PFSK-1 (cell line): ENCODE measurements around the gene JDP2.

Experiments used
- FOXP2 ChIP-seq: optimal IDR thresholded peaks from 2 replicates; pipeline ENCODE3; 2011; ENCODE audit warnings: borderline replicate concordance, control low read depth, inconsistent platforms; ENCODE audit not compliant: insufficient read depth; ENCODE audit errors: extremely low read length, extremely low read depth
- POLR2AphosphoS5 ChIP-seq: IDR thresholded peaks from 2 replicates; pipeline ENCODE4 v1.6.1; 2012; ENCODE audit warnings: low read depth, mild to moderate bottlenecking, control low read depth, low read length, moderate library complexity
- SIN3A ChIP-seq: IDR thresholded peaks from 2 replicates; pipeline ENCODE4 v1.6.1; 2012; ENCODE audit warnings: mild to moderate bottlenecking, low read length, moderate library complexity, borderline replicate concordance; ENCODE audit not compliant: insufficient read depth
- TAF1 ChIP-seq: IDR thresholded peaks from 2 replicates; pipeline ENCODE4 v1.6.1; 2012; ENCODE audit warnings: low read length, control low read depth, borderline replicate concordance; ENCODE audit not compliant: insufficient read depth
- TF ChIP-seq, protein P1 (sequence below), 2 experiments: IDR thresholded peaks; 2 replicates each; pipeline versions ENCODE4 v1.6.1 to v1.8.0; 2011 to 2012; ENCODE audit warnings: low read depth in 2 of 2, low read length in 2 of 2, control low read depth in 1 of 2, inconsistent platforms in 1 of 2, mild to moderate bottlenecking in 1 of 2, moderate library complexity in 1 of 2; ENCODE audit not compliant: insufficient read depth in 1 of 2

Gene JDP2

GRCh38 chr14:75469606-75470237 is 41.9 kb downstream of the JDP2 start:
- TF ChIP-seq TAF1 (no peak), POLR2AphosphoS5 (no peak), FOXP2 (no peak), SIN3A (no peak)
- TF ChIP-seq, protein P1, sequence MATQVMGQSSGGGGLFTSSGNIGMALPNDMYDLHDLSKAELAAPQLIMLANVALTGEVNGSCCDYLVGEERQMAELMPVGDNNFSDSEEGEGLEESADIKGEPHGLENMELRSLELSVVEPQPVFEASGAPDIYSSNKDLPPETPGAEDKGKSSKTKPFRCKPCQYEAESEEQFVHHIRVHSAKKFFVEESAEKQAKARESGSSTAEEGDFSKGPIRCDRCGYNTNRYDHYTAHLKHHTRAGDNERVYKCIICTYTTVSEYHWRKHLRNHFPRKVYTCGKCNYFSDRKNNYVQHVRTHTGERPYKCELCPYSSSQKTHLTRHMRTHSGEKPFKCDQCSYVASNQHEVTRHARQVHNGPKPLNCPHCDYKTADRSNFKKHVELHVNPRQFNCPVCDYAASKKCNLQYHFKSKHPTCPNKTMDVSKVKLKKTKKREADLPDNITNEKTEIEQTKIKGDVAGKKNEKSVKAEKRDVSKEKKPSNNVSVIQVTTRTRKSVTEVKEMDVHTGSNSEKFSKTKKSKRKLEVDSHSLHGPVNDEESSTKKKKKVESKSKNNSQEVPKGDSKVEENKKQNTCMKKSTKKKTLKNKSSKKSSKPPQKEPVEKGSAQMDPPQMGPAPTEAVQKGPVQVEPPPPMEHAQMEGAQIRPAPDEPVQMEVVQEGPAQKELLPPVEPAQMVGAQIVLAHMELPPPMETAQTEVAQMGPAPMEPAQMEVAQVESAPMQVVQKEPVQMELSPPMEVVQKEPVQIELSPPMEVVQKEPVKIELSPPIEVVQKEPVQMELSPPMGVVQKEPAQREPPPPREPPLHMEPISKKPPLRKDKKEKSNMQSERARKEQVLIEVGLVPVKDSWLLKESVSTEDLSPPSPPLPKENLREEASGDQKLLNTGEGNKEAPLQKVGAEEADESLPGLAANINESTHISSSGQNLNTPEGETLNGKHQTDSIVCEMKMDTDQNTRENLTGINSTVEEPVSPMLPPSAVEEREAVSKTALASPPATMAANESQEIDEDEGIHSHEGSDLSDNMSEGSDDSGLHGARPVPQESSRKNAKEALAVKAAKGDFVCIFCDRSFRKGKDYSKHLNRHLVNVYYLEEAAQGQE (IDR thresholded peaks at IDR 0.05; ENCODE audit: insufficient read depth in 1 of 2, low read depth in 2 of 2, low read length in 2 of 2), result no peak

- no peak for TF ChIP-seq POLR2AphosphoS5
- TF ChIP-seq SIN3A, result no peak
- no peak for TF ChIP-seq TAF1
- TF ChIP-seq, protein P1 (IDR thresholded peaks at IDR 0.05; ENCODE audit: insufficient read depth in 1 of 2, low read depth in 2 of 2, low read length in 2 of 2), result no peak
- TF ChIP-seq FOXP2, result no peak
Observed at GRCh38 chr14:75470238-75470797, 42.5 kb downstream of the JDP2 start.

GRCh38 chr14:75471059-75471458 is 43.2 kb downstream of the JDP2 start:
- TF ChIP-seq POLR2AphosphoS5 (no peak), SIN3A (no peak), TAF1 (no peak), FOXP2 (no peak)
- TF ChIP-seq, protein P1 (IDR thresholded peaks at IDR 0.05; ENCODE audit: insufficient read depth in 1 of 2, low read depth in 2 of 2, low read length in 2 of 2), result no peak

DNA sequence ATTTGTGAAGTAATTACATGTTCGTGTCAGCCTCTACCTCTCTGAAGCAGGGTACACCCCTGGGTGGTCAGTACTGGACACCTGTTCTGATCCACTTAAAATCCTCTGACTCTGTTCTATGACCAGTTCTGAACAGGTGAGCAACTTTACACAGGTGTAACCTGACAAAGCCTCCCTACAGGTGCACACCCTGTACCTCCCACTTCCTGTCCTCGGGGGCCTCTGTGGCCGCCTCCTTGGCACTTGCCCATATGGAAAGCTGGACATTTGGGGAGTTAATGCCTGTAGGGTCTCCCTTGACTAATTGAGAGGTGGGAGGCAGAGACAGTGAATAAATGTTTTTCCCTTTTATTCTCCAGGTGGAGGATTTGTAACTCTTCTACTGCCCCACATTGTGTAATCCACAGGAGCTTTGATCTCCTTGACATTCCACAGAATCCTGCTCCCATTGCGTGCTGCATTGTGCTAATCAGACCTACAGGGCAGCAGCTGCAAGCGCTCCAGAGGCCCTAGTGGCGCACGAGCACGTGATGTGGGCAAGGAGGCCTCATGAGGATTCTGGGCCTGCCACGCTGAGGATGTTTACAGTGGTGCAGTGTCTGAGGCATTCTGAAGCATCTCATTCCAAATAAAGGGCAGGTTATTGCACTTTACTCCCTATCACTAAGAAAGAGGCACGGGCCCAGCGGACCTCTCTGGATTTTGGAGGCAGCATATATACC is 48.6 kb downstream of the JDP2 start:
- no peak for TF ChIP-seq POLR2AphosphoS5

DNA sequence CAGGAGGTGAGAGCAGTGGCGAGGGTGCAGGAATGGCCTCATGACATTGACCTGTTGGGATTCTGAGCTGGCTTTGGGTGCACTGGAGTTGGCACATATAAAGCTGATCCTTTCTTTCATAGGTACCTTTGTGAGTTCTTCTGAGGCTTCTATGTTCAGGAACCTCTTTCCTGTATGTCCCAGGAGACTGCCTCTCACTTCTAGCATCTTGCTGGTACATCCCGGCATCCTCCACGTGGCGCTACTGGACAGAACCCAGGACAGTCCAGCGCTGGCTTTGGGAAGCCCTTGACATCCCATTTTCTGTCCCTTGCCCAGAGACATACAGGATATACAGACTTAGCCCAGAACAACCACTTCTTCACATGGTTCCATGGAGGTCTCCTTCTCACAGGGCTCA is 50.1 kb downstream of the JDP2 start:
- TF ChIP-seq, protein P1 (IDR thresholded peaks at IDR 0.05; ENCODE audit: insufficient read depth in 1 of 2, low read depth in 2 of 2, low read length in 2 of 2), result no peak
- no peak for TF ChIP-seq SIN3A
- no peak for TF ChIP-seq FOXP2
- no peak for TF ChIP-seq TAF1
- TF ChIP-seq POLR2AphosphoS5, result no peak
